ENCODE data around the gene CASQ2.

CASQ2 gene

DNA sequence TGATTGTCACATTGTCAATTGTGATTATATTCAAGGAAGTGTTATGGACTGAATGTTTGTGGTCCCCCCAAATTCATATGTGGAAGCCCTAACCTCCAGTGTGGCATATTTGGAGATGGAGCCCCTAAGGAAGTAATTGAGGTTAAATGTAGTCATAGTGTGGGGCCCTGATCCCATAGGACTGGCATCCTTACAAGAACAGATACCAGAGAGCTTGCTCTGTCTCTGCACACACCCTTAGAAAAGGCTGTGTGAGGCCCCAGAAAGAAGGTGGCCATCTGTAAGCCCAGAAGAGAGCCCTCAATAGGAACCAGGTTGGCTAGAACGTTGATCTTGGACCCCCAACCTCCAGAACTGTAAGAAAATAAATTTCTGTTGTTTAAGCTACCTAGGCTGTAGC is 98.6 kb downstream of the CASQ2 start:
- 88% methylated on average over 1 of the region's 1 CpG for WGBS (ENCODE audit: insufficient coverage)
- H3K27me3 ChIP-seq (replicated peaks in 2 of 5; ENCODE audit: control insufficient read depth in 4 of 5, insufficient read depth in 5 of 5, low read length in 4 of 5), result no peaks in the 10 kb centered on the region
- ChIA-PET CTCF (interaction anchor here (1.2 to 5.5 kb wide), 5 partner anchors 9 to 61 kb away, joined by 3 to 28 read pairs (median 9); partner anchors contain the start of gene VANGL1), POLR2A (no interaction called here)
- peaks cover 0 to 4% (median 0%) of the 10 kb centered on the region in 5 experiments for H3K9me3 ChIP-seq (ENCODE audit: control extremely low read depth in 1 of 5, control insufficient read depth in 4 of 5, insufficient read depth in 2 of 5, low read depth in 1 of 5, low read length in 4 of 5)
- H3K27ac ChIP-seq (ENCODE audit: insufficient read depth in 1 of 2, low read depth in 1 of 2, low read length in 2 of 2, poor library complexity in 1 of 2, severe bottlenecking in 2 of 2), result no peak overlapping the region
- peaks cover 5 to 45% (median 32%) of the 10 kb centered on the region in 4 experiments for H3K36me3 ChIP-seq (ENCODE audit: control insufficient read depth in 4 of 4, insufficient read depth in 4 of 4, low read length in 3 of 4)
- H3K4me1 ChIP-seq (ENCODE audit: control extremely low read depth in 1 of 4, control insufficient read depth in 4 of 4, insufficient read depth in 4 of 4, low read length in 3 of 4), result peaks cover 0 to 37% (median 25%) of the 10 kb centered on the region in 4 experiments
- no peak for DNase-seq
- H3K4me3 ChIP-seq (ENCODE audit: control insufficient read depth in 1 of 7, extremely low read depth in 1 of 7, insufficient read depth in 4 of 7, low read depth in 2 of 7, low read length in 6 of 7), result no peak overlapping the region

DNA sequence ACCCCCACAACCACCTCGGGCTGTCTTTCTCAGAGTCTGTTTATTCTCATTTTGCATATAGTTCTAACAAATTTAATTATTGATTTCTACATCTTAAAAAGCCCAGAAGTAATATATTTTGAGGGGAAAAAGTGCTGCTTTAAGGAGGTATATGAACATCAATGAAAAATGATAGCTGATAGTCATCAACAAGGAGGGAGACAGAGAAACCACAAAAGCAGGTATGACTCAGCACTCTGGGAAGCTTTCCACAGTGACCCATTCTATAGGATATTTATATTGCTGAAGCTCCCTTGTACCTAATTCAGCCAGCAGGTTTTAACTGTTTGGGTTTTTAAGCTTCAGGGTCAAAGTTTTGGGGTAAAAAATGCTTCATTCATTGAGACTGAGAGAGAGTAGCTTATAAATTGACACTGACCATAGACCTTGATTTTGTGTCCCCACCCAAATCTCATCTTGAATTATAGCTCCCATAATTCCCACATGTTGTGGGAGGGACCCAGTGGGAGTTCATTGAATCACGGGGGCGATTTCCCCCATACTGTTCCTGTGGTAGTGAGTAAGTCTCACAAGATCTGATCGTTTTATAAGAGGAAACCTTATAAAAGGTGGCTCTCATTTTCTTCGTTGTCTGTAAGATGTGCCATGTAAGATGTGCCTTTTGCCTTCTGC is 99.4 kb downstream of the CASQ2 start:
- DNase-seq, result peak in 2 of 3 donors; percentile 58 to 65
- POLR2A ChIA-PET, result no interaction called here
- H3K9me3 ChIP-seq (ENCODE audit: control extremely low read depth in 1 of 5, control insufficient read depth in 4 of 5, insufficient read depth in 2 of 5, low read depth in 1 of 5, low read length in 4 of 5), result peaks cover 0 to 4% (median 0%) of the 10 kb centered on the region in 5 experiments
- CTCF ChIA-PET, result interaction anchor here (0.7 to 3.3 kb wide), 5 partner anchors 9 to 61 kb away, joined by 3 to 16 read pairs (median 3); no protein-coding TSS in a partner anchor
- peaks cover 0 to 37% (median 25%) of the 10 kb centered on the region in 4 experiments for H3K4me1 ChIP-seq (ENCODE audit: control extremely low read depth in 1 of 4, control insufficient read depth in 4 of 4, insufficient read depth in 4 of 4, low read length in 3 of 4)
- H3K4me3 ChIP-seq (ENCODE audit: control insufficient read depth in 1 of 7, extremely low read depth in 1 of 7, insufficient read depth in 4 of 7, low read depth in 2 of 7, low read length in 6 of 7), result peak overlapping the region in 1 of 7 experiments; percentile 16
- H3K27ac ChIP-seq (ENCODE audit: insufficient read depth in 1 of 2, low read depth in 1 of 2, low read length in 2 of 2, poor library complexity in 1 of 2, severe bottlenecking in 2 of 2), result peak overlapping the region in 1 of 2 experiments; percentile 45
- H3K27me3 ChIP-seq (replicated peaks in 2 of 5; ENCODE audit: control insufficient read depth in 4 of 5, insufficient read depth in 5 of 5, low read length in 4 of 5), result no peaks in the 10 kb centered on the region
- WGBS (ENCODE audit: insufficient coverage), result no CpG with 5 or more reads among the region's 5 CpGs
- H3K36me3 ChIP-seq (ENCODE audit: control insufficient read depth in 4 of 4, insufficient read depth in 4 of 4, low read length in 3 of 4), result peaks cover 5 to 52% (median 37%) of the 10 kb centered on the region in 4 experiments

GRCh38 chr1:115668579-115668978 is 99.9 kb downstream of the CASQ2 start:
- Histone ChIP-seq H3K4me3 (ENCODE audit: control insufficient read depth in 1 of 7, extremely low read depth in 1 of 7, insufficient read depth in 4 of 7, low read depth in 2 of 7, low read length in 6 of 7) (no peak overlapping the region), H3K27me3 (replicated peaks in 2 of 5; ENCODE audit: control insufficient read depth in 4 of 5, insufficient read depth in 5 of 5, low read length in 4 of 5) (no peaks in the 10 kb centered on the region), H3K4me1 (ENCODE audit: control extremely low read depth in 1 of 4, control insufficient read depth in 4 of 4, insufficient read depth in 4 of 4, low read length in 3 of 4) (peaks cover 0 to 37% (median 25%) of the 10 kb centered on the region in 4 experiments), H3K36me3 (ENCODE audit: control insufficient read depth in 4 of 4, insufficient read depth in 4 of 4, low read length in 3 of 4) (peaks cover 10 to 58% (median 41%) of the 10 kb centered on the region in 4 experiments), H3K9me3 (ENCODE audit: control extremely low read depth in 1 of 5, control insufficient read depth in 4 of 5, insufficient read depth in 2 of 5, low read depth in 1 of 5, low read length in 4 of 5) (peaks cover 0 to 4% (median 0%) of the 10 kb centered on the region in 5 experiments), H3K27ac (ENCODE audit: insufficient read depth in 1 of 2, low read depth in 1 of 2, low read length in 2 of 2, poor library complexity in 1 of 2, severe bottlenecking in 2 of 2) (peak overlapping the region in 1 of 2 experiments; percentile 45)
- CTCF ChIA-PET, result interaction anchor here (0.7 to 3.3 kb wide), 5 partner anchors 9 to 60 kb away, joined by 3 to 16 read pairs (median 3); no protein-coding TSS in a partner anchor
- DNase-seq, result no peak
- POLR2A ChIA-PET, result no interaction called here
- no CpG with 5 or more reads among the region's 1 CpG for WGBS (ENCODE audit: insufficient coverage)

- WGBS (ENCODE audit: insufficient coverage), result 96% methylated on average over 3 of the region's 4 CpGs
Observed at GRCh38 chr1:115666702-115667101, 101.8 kb downstream of the CASQ2 start.

DNA sequence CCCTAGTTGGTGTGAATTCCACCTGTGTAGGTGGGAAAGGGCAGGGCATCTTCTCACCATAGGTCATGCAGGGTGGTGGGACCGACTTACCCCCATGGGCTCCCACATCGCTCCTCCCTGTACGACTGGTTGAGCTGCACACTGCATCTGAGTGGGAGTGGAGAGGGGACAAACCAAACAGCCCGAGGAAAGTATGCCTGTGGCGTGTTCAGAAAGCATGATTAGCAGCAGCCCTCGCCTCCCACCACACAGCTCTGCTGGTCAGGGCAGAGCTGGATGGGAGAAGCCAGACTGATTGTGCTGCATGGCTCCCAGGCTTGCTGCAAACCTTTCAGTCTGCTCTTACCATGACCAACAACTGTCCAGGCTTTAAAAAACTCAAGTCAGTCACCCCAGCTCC is 102.3 kb downstream of the CASQ2 start:
- DNase-seq, result no peak
- Histone ChIP-seq H3K9me3 (ENCODE audit: control extremely low read depth in 1 of 5, control insufficient read depth in 4 of 5, insufficient read depth in 2 of 5, low read depth in 1 of 5, low read length in 4 of 5) (peaks cover 0 to 4% (median 0%) of the 10 kb centered on the region in 5 experiments), H3K4me3 (ENCODE audit: control insufficient read depth in 1 of 7, extremely low read depth in 1 of 7, insufficient read depth in 4 of 7, low read depth in 2 of 7, low read length in 6 of 7) (no peak overlapping the region), H3K4me1 (ENCODE audit: control extremely low read depth in 1 of 4, control insufficient read depth in 4 of 4, insufficient read depth in 4 of 4, low read length in 3 of 4) (peaks cover 0 to 30% (median 21%) of the 10 kb centered on the region in 4 experiments), H3K27ac (ENCODE audit: insufficient read depth in 1 of 2, low read depth in 1 of 2, low read length in 2 of 2, poor library complexity in 1 of 2, severe bottlenecking in 2 of 2) (no peak overlapping the region), H3K27me3 (replicated peaks in 2 of 5; ENCODE audit: control insufficient read depth in 4 of 5, insufficient read depth in 5 of 5, low read length in 4 of 5) (no peaks in the 10 kb centered on the region), H3K36me3 (ENCODE audit: control insufficient read depth in 4 of 4, insufficient read depth in 4 of 4, low read length in 3 of 4) (peaks cover 15 to 58% (median 43%) of the 10 kb centered on the region in 4 experiments)
- ChIA-PET POLR2A (no interaction called here), CTCF (interaction anchor here (1.7 kb wide), 1 partner anchor 10 kb away, joined by 4 read pairs; no protein-coding TSS in a partner anchor)
- WGBS (ENCODE audit: insufficient coverage), result 100% methylated on average over 6 of the region's 6 CpGs

More at GRCh38 chr1:115666702-115667101, 101.8 kb downstream of the CASQ2 start:
- H3K27me3 ChIP-seq (replicated peaks in 2 of 5; ENCODE audit: control insufficient read depth in 4 of 5, insufficient read depth in 5 of 5, low read length in 4 of 5), result no peaks in the 10 kb centered on the region
- CTCF ChIA-PET, result interaction anchor here (1.7 kb wide), 1 partner anchor 10 kb away, joined by 4 read pairs; no protein-coding TSS in a partner anchor
- peak overlapping the region in 1 of 2 experiments; percentile 6 for H3K27ac ChIP-seq (ENCODE audit: insufficient read depth in 1 of 2, low read depth in 1 of 2, low read length in 2 of 2, poor library complexity in 1 of 2, severe bottlenecking in 2 of 2)
- peaks cover 11 to 61% (median 44%) of the 10 kb centered on the region in 4 experiments for H3K36me3 ChIP-seq (ENCODE audit: control insufficient read depth in 4 of 4, insufficient read depth in 4 of 4, low read length in 3 of 4)
- POLR2A ChIA-PET, result no interaction called here
- H3K4me3 ChIP-seq (ENCODE audit: control insufficient read depth in 1 of 7, extremely low read depth in 1 of 7, insufficient read depth in 4 of 7, low read depth in 2 of 7, low read length in 6 of 7), result no peak overlapping the region
- DNase-seq, result no peak
- peaks cover 0 to 4% (median 0%) of the 10 kb centered on the region in 5 experiments for H3K9me3 ChIP-seq (ENCODE audit: control extremely low read depth in 1 of 5, control insufficient read depth in 4 of 5, insufficient read depth in 2 of 5, low read depth in 1 of 5, low read length in 4 of 5)
- H3K4me1 ChIP-seq (ENCODE audit: control extremely low read depth in 1 of 4, control insufficient read depth in 4 of 4, insufficient read depth in 4 of 4, low read length in 3 of 4), result peaks cover 0 to 35% (median 25%) of the 10 kb centered on the region in 4 experiments

DNA sequence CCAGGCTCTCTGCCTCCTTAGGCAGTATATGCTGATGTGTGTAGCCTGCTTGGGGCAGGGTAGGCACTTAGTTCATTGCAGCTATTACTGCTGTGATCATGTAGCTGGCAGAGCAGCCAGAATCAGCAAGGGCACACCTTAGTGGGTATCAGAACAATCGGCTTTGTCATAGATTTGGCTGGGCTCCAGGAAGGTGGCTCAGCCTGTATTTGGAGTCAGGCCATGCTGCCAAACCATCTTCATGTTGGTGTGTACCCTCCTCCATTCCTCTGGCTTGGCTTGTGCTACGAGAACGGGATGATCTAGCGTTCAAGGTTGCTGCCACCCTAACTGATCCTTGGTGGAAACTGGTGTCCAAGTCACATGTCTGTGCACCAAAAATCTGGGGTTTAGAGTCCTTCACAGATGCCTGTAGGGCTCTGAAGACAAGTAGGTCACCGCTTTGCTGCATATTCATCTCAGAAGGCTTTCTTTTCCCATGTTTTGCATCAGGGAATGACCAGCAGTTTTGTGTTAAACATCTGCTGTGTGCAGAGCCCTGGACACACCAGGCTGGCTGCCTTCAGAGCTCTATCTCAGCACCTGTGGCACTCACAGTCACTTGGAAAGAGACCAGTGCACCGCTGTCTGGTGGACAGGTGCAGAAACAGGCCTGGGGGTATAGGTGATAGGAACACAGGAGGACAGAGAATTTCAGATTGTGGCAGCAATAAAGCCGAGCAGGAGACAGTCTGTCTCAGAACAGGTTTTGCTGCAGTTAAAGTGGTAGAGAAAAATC is 103.0 kb downstream of the CASQ2 start:
- Histone ChIP-seq H3K27me3 (replicated peaks in 2 of 5; ENCODE audit: control insufficient read depth in 4 of 5, insufficient read depth in 5 of 5, low read length in 4 of 5) (no peaks in the 10 kb centered on the region), H3K9me3 (ENCODE audit: control extremely low read depth in 1 of 5, control insufficient read depth in 4 of 5, insufficient read depth in 2 of 5, low read depth in 1 of 5, low read length in 4 of 5) (peaks cover 0 to 4% (median 0%) of the 10 kb centered on the region in 5 experiments), H3K4me1 (ENCODE audit: control extremely low read depth in 1 of 4, control insufficient read depth in 4 of 4, insufficient read depth in 4 of 4, low read length in 3 of 4) (peaks cover 0 to 23% (median 14%) of the 10 kb centered on the region in 4 experiments), H3K27ac (ENCODE audit: insufficient read depth in 1 of 2, low read depth in 1 of 2, low read length in 2 of 2, poor library complexity in 1 of 2, severe bottlenecking in 2 of 2) (no peak overlapping the region), H3K36me3 (ENCODE audit: control insufficient read depth in 4 of 4, insufficient read depth in 4 of 4, low read length in 3 of 4) (peaks cover 15 to 65% (median 45%) of the 10 kb centered on the region in 4 experiments), H3K4me3 (ENCODE audit: control insufficient read depth in 1 of 7, extremely low read depth in 1 of 7, insufficient read depth in 4 of 7, low read depth in 2 of 7, low read length in 6 of 7) (no peak overlapping the region)
- no peak for DNase-seq
- ChIA-PET POLR2A (no interaction called here), CTCF (interaction anchor here (1.7 kb wide), 1 partner anchor 11 kb away, joined by 4 read pairs; no protein-coding TSS in a partner anchor)
- WGBS (ENCODE audit: insufficient coverage), result 92% methylated on average over 7 of the region's 7 CpGs
